ENCODE results near the gene MCC.

GRCh38 chr5:113488645-113489184 lies 462 bp upstream of the MCC start:
- TF ChIP-seq CTCF (IDR thresholded peaks at IDR 0.05; ENCODE audit: insufficient read depth, low read depth, low read length) = no peak
- TF ChIP-seq EZH2 (IDR thresholded peaks at IDR 0.05; ENCODE audit: insufficient read depth, low read length) = no peak
